Natural killer cell (primary cell): ENCODE data around the gene GPNMB. TPM values are rescaled to one million over a fixed set of nuclear protein-coding genes. Genes with fewer than 3 reads are reported as not detected.

Experiments used
- ATAC-seq, 3 donors: fragments of 150-1000 bp in 2 of 3; fragments of 200-7000 bp in 1 of 3; cut with Tn5 transposase; 1 replicate in 1 of 3; 2 replicates in 2 of 3; pipeline ENCODE4 v1.10.0; 2021; ENCODE audit warnings: mild to moderate bottlenecking in 2 of 3, moderate library complexity in 2 of 3
- DNase-seq, 2 donors: peaks; one replicate each; pipeline versions ENCODE4 v3.0.0 to v3.0.0-alpha.2; 2013 to 2021; ENCODE audit warnings: mixed read lengths in 1 of 2
- H3K27ac ChIP-seq: one replicate; pipeline ENCODE4 v1.5.1; 2013; ENCODE audit warnings: mild to moderate bottlenecking, low read length
- H3K27me3 ChIP-seq: one replicate; pipeline ENCODE4 v1.6.1; 2013; ENCODE audit warnings: low read length; ENCODE audit not compliant: control insufficient read depth, insufficient read depth
- H3K36me3 ChIP-seq: one replicate; pipeline ENCODE4 v1.6.1; 2013; ENCODE audit warnings: low read length; ENCODE audit not compliant: control insufficient read depth, insufficient read depth
- H3K4me1 ChIP-seq: one replicate; pipeline ENCODE4 v1.6.1; 2013; ENCODE audit warnings: low read length; ENCODE audit not compliant: control insufficient read depth, insufficient read depth
- H3K4me3 ChIP-seq: one replicate; pipeline ENCODE4 v1.5.1; 2013; ENCODE audit warnings: low read length
- H3K9me3 ChIP-seq: one replicate; pipeline ENCODE4 v1.6.1; 2013; ENCODE audit warnings: low read length; ENCODE audit not compliant: control insufficient read depth, insufficient read depth
- H3K27ac Mint-ChIP-seq, 2 donors: one replicate each; pipeline ENCODE4 v1.8.0; 2022; ENCODE audit warnings: mild to moderate bottlenecking in 2 of 2, mixed read lengths in 2 of 2, moderate library complexity in 1 of 2
- H3K27me3 Mint-ChIP-seq, 2 donors: one replicate each; pipeline ENCODE4 v1.8.0; 2022; ENCODE audit warnings: low read depth in 2 of 2, mixed read lengths in 2 of 2
- H3K36me3 Mint-ChIP-seq: one replicate; pipeline ENCODE4 v1.8.0; 2022; ENCODE audit warnings: mixed read lengths
- H3K4me1 Mint-ChIP-seq, 2 donors: one replicate each; pipeline ENCODE4 v1.8.0; 2022; ENCODE audit warnings: mixed read lengths in 2 of 2
- H3K4me3 Mint-ChIP-seq: one replicate; pipeline ENCODE4 v1.8.0; 2022; ENCODE audit warnings: mild to moderate bottlenecking, moderate library complexity, mixed read lengths
- H3K9me3 Mint-ChIP-seq, 2 donors: one replicate each; pipeline ENCODE4 v1.8.0; 2022; ENCODE audit warnings: mixed read lengths in 2 of 2
- WGBS: methylation state at CpG from one replicate; pipeline ENCODE4 v1.1.7; 2013; ENCODE audit warnings: missing lambda C conversion rate; ENCODE audit not compliant: insufficient coverage; 5-methylcytosine and 5-hydroxymethylcytosine counted together
- intact Hi-C: fragments of 100-400 bp; cut with micrococcal nuclease; formaldehyde crosslinking; loops from one replicate; pipeline ENCODE4 v1.14.2; 2022
- total RNA-seq, 4 donors: library from RNA; stranded (reverse); fragments of 120-200 nt in 1 of 4; gene quantifications; one replicate each; pipeline versions ENCODE4 v1.2.3 to v1.2.4, GENCODE V29; 2013 to 2022
- TF ChIP-seq, protein P1 (sequence below): fragments of 200-600 bp; IDR thresholded peaks from one replicate; pipeline ENCODE4 v1.8.0; 2022; ENCODE audit warnings: antibody characterized with exemption

GPNMB gene
- total RNA-seq, 3 donors from 2014 or later (not counting 1 experiment from before 2014, with no cell fraction given) = not detected

DNA sequence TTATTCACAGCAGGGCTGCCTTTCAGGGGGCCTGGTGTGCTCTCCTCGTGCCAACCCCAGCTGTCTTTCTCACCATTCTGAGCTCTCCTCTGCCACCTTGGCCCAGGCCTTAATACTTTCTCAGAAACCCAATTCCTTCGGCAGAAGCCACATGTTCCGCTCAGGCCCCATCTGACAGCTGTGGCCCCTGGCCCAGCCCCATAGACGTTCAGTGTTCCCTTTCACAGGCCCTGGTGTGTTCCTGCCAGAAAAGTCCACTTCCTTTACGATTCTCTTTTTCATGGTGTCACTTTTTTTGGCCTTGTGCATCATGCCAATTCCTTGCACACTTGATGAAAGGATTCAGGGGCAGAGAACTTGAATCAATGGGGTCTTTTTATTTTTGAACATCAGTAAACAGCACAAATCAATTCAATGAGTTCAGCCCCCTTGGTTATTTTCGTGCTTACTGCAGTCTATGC lies 15.9 kb upstream of the GPNMB start:
- no peaks in the 10 kb centered on the region for H3K9me3 Mint-ChIP-seq
- TF ChIP-seq, protein P1, sequence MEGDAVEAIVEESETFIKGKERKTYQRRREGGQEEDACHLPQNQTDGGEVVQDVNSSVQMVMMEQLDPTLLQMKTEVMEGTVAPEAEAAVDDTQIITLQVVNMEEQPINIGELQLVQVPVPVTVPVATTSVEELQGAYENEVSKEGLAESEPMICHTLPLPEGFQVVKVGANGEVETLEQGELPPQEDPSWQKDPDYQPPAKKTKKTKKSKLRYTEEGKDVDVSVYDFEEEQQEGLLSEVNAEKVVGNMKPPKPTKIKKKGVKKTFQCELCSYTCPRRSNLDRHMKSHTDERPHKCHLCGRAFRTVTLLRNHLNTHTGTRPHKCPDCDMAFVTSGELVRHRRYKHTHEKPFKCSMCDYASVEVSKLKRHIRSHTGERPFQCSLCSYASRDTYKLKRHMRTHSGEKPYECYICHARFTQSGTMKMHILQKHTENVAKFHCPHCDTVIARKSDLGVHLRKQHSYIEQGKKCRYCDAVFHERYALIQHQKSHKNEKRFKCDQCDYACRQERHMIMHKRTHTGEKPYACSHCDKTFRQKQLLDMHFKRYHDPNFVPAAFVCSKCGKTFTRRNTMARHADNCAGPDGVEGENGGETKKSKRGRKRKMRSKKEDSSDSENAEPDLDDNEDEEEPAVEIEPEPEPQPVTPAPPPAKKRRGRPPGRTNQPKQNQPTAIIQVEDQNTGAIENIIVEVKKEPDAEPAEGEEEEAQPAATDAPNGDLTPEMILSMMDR = no peak
- no peaks in the 10 kb centered on the region for H3K9me3 ChIP-seq
- peaks cover 0 to 5% of the 10 kb centered on the region in 2 donors for H3K4me1 Mint-ChIP-seq
- no peak overlapping the region for H3K27ac ChIP-seq
- no peaks in the 10 kb centered on the region for H3K4me1 ChIP-seq
- 78% methylated on average over 6 of the region's 6 CpGs for WGBS
- H3K36me3 ChIP-seq = no peaks in the 10 kb centered on the region
- H3K27ac Mint-ChIP-seq = no peak overlapping the region
- H3K36me3 Mint-ChIP-seq = no peaks in the 10 kb centered on the region
- no peak overlapping the region for H3K4me3 ChIP-seq
- intact Hi-C loops = no loop called here
- ATAC-seq (no peak), DNase-seq (no peak)
- H3K27me3 Mint-ChIP-seq = peaks cover 0 to 3% of the 10 kb centered on the region in 2 donors
- no peaks in the 10 kb centered on the region for H3K27me3 ChIP-seq
- H3K4me3 Mint-ChIP-seq = no peak overlapping the region

- ATAC-seq (no peak), DNase-seq (no peak)
- no peaks in the 10 kb centered on the region for H3K36me3 Mint-ChIP-seq
- H3K4me3 Mint-ChIP-seq = no peak overlapping the region
- Histone ChIP-seq H3K4me3 (no peak overlapping the region), H3K36me3 (no peaks in the 10 kb centered on the region), H3K27me3 (no peaks in the 10 kb centered on the region), H3K27ac (no peak overlapping the region), H3K4me1 (no peaks in the 10 kb centered on the region), H3K9me3 (no peaks in the 10 kb centered on the region)
- WGBS = 91% methylated on average over 2 of the region's 3 CpGs
- H3K4me1 Mint-ChIP-seq = peaks cover 0 to 5% of the 10 kb centered on the region in 2 donors
- TF ChIP-seq, protein P1 = no peak
- H3K27me3 Mint-ChIP-seq = peaks cover 0 to 3% of the 10 kb centered on the region in 2 donors
- no peaks in the 10 kb centered on the region for H3K9me3 Mint-ChIP-seq
- intact Hi-C loops = no loop called here
- no peak overlapping the region for H3K27ac Mint-ChIP-seq
Observed at GRCh38 chr7:23232966-23233365, 13.6 kb upstream of the GPNMB start.

GRCh38 chr7:23234569-23235296 lies 11.8 kb upstream of the GPNMB start:
- TF ChIP-seq, protein P1 = no peak
- H3K4me1 ChIP-seq = no peaks in the 10 kb centered on the region
- 81% methylated on average over 9 of the region's 9 CpGs for WGBS
- H3K4me1 Mint-ChIP-seq = peaks cover 0 to 5% of the 10 kb centered on the region in 2 donors
- H3K9me3 Mint-ChIP-seq = no peaks in the 10 kb centered on the region
- peak in 1 of 2 donors; percentile 9 for DNase-seq
- no peaks in the 10 kb centered on the region for H3K9me3 ChIP-seq
- intact Hi-C loops = no loop called here
- no peaks in the 10 kb centered on the region for H3K36me3 Mint-ChIP-seq
- H3K27me3 ChIP-seq = no peaks in the 10 kb centered on the region
- ATAC-seq = peak in 1 of 3 donors; percentile 43
- H3K27me3 Mint-ChIP-seq = peaks cover 0 to 3% of the 10 kb centered on the region in 2 donors
- no peak overlapping the region for H3K4me3 ChIP-seq
- no peaks in the 10 kb centered on the region for H3K36me3 ChIP-seq
- no peak overlapping the region for H3K4me3 Mint-ChIP-seq
- H3K27ac ChIP-seq = no peak overlapping the region
- no peak overlapping the region for H3K27ac Mint-ChIP-seq
